Measurements from ENCODE around the gene SMAD6. TPM values are rescaled to one million over a fixed set of nuclear protein-coding genes. Genes with fewer than 3 reads are reported as not detected.

The SMAD6 gene
- total and polyA plus RNA-seq, 12 donors, result 1.9 to 31.9 (median 7.4) TPM

DNA sequence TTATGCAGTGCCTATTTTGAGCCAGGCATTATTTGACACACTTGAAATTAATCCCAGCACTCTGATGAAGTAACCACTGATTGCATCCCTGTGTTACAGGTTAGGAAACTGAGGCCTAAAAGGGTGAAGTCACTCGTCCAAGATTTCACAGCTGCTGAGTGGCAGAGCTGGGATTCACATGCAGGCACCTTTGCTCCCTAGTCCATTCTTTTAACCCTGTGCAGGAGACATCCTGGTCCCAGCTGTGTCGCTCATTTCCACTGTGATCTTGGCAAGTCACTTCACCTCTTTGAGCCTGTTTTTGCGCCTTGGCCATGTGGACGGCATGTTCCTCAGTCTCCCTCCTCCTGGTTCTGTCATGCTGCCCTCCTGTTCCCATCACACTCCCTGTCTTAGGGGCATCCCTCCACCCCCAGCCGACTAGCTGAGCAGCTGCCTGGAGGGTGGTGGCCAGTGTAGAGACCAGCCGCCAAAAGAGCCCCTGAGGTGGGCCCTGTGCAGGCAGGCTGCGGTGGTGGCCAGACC lies 70.6 kb downstream of the SMAD6 start:
- Histone ChIP-seq H3K27me3 (no peaks in the 10 kb centered on the region), H3K27ac (peak overlapping the region in 2 of 5 donors; percentile 26 to 80), H3K4me1 (replicated peaks in 1 of 2) (peaks cover 0 to 6% of the 10 kb centered on the region in 2 donors), H3K9me3 (replicated peaks in 1 of 3) (no peaks in the 10 kb centered on the region), H3K4me3 (no peak overlapping the region), H3K36me3 (replicated peaks in 1 of 2) (no peaks in the 10 kb centered on the region)
- TF ChIP-seq, protein P1, sequence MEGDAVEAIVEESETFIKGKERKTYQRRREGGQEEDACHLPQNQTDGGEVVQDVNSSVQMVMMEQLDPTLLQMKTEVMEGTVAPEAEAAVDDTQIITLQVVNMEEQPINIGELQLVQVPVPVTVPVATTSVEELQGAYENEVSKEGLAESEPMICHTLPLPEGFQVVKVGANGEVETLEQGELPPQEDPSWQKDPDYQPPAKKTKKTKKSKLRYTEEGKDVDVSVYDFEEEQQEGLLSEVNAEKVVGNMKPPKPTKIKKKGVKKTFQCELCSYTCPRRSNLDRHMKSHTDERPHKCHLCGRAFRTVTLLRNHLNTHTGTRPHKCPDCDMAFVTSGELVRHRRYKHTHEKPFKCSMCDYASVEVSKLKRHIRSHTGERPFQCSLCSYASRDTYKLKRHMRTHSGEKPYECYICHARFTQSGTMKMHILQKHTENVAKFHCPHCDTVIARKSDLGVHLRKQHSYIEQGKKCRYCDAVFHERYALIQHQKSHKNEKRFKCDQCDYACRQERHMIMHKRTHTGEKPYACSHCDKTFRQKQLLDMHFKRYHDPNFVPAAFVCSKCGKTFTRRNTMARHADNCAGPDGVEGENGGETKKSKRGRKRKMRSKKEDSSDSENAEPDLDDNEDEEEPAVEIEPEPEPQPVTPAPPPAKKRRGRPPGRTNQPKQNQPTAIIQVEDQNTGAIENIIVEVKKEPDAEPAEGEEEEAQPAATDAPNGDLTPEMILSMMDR (IDR thresholded peaks at IDR 0.05), result no peak
- no peak for TF ChIP-seq POLR2A (IDR thresholded peaks at IDR 0.05)
- intact Hi-C loops (cut with DNase I), result loop anchor here (5.0 kb wide), 3 partner anchors 55 to 170 kb away; no protein-coding TSS in a partner anchor
- 67 to 71% (median 69%) methylated on average over 6 to 7 of the region's 7 CpGs for WGBS, 4 donors
- DNase-seq, result no peak

DNA sequence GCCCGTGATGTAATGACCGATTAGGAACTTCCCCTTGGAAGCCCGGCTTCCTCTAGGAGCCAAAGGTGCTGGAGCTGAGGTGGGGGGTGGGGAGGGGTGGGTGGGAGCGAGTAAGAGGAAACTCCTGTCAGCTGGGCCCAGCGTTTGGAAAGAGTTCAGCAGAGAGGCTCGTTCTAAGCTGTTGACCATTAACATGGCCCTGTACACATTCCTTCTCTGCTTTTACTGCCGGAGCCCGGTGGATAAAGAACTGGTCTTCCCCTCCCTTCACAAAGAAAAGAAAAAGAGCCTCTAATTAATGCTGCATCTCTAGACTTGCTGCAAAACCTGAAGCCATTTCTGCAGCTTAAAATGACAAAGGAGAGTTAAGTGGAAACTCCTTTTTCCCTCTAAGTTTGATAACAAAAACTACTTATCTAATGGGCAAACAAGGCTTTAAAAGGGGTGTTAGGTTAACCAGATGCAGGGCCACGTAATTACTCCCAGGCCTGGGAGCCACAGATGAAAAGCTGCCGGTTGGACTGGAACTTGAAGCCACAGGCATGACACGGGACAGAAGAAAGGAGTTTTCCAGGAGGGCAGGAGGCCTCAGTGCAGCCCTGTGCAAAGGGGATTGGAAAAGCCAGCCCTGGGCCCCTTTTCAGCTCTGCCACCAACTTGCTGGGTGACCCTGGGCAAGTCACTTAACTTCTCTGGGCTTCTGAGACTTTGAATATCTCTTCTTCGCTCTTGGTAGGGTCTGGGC lies 71.3 kb downstream of the SMAD6 start:
- Histone ChIP-seq H3K4me3 (no peak overlapping the region), H3K27ac (peak overlapping the region in 2 of 5 donors; percentile 38 to 80), H3K9me3 (replicated peaks in 1 of 3) (no peaks in the 10 kb centered on the region), H3K27me3 (no peaks in the 10 kb centered on the region), H3K4me1 (replicated peaks in 1 of 2) (peaks cover 0 to 6% of the 10 kb centered on the region in 2 donors), H3K36me3 (replicated peaks in 1 of 2) (no peaks in the 10 kb centered on the region)
- DNase-seq, result peak in 3 of 7 donors; percentile 22 to 59 (median 46)
- TF ChIP-seq, protein P1 (IDR thresholded peaks at IDR 0.05), result no peak
- no peak for TF ChIP-seq POLR2A (IDR thresholded peaks at IDR 0.05)
- WGBS, 4 donors, result 49 to 61% (median 55%) methylated on average over 9 to 12 of the region's 12 CpGs
- intact Hi-C loops (cut with DNase I), result loop anchor here (5.0 kb wide), 3 partner anchors 56 to 171 kb away; no protein-coding TSS in a partner anchor

DNA sequence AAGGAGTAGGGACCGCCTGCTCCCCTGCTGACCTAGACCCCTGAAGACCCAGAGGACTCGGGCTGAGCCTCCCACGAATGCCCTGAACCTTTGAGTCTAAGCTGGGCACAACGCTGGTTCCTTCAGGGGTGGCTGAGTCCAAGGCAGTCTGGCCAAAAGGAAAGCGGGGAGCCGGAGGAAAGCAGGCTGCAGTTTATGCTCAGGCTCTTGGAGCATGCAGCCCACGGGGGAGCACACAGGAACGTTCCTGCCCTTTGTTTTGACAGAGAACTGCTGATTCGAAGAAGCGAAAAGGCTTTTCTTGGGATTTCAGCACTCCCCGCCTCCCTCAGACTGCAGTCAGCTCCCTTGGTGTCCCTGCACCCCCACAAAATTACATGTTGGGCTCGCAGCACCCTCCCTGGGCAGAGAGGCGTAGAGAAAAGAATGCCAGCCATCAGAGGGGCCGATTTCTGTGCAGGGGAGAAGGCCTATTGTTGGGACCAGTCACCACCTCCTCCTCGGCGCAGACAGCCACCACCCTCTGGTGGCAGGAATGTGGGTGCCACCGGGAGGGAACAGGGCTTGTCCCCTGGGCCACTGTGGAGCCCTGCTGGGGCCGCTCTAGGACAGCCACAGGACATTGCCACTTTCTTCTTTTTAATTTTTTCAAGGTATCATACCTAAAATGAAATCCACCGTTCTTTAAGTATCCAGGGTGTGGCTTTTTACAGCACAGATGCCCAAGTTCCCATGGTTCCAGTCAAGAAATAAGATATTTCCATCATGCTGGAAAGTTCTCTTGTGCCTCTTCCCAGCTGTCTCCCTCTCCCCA lies 72.2 kb downstream of the SMAD6 start:
- no peak for TF ChIP-seq POLR2A (IDR thresholded peaks at IDR 0.05)
- TF ChIP-seq, protein P1 (IDR thresholded peaks at IDR 0.05), result peak; percentile 89 to 99 (median 98)
- Histone ChIP-seq H3K4me1 (replicated peaks in 1 of 2) (peaks cover 0 to 6% of the 10 kb centered on the region in 2 donors), H3K36me3 (replicated peaks in 1 of 2) (no peaks in the 10 kb centered on the region), H3K9me3 (replicated peaks in 1 of 3) (no peaks in the 10 kb centered on the region), H3K4me3 (no peak overlapping the region), H3K27ac (peak overlapping the region in 2 of 5 donors; percentile 38 to 80), H3K27me3 (no peaks in the 10 kb centered on the region)
- peak; percentile 82 to 91 (median 87) for DNase-seq
- WGBS, 4 donors, result 45 to 52% (median 51%) methylated on average over 11 to 19 of the region's 19 CpGs
- intact Hi-C loops (cut with DNase I), result loop anchor here (2.0 to 5.0 kb wide), 4 partner anchors 57 to 172 kb away; no protein-coding TSS in a partner anchor
